Muscle of back (tissue), 11 donors: ENCODE results near the gene SMKR1. TPM values are rescaled to one million over a fixed set of nuclear protein-coding genes. Genes with fewer than 3 reads are reported as not detected.
A peak's percentile ranks its signal among the peaks of the same experiment; 100 is the strongest.
"Not testable (repeated sequence)": the region's sequence is repeated elsewhere in the genome, so short reads cannot be mapped to it uniquely, and the experiment has no call there.

Source experiments
- DNase-seq, 3 donors: peaks; one replicate each; pipeline versions ENCODE4 v3.0.0 to v3.0.0-alpha.2; 2013
- polyA plus RNA-seq, 10 donors: library from polyadenylated mRNA; unstranded; fragments of 120-200 nt; gene quantifications; one replicate each; pipeline ENCODE4 v1.2.1, GENCODE V29; 2013; ENCODE audit not compliant: insufficient read length in 10 of 10

The SMKR1 gene
- polyA plus RNA-seq, 10 donors: 0.24 to 0.79 (median 0.53) TPM; not detected in 6

- DNase-seq: no peak
These were observed 23.0 kb downstream of the SMKR1 start for GRCh38 chr7:129525225-129525862.

GRCh38 chr7:129529643-129530042 lies 27.3 kb downstream of the SMKR1 start:
- no peak for DNase-seq

GRCh38 chr7:129530795-129531391 lies 28.6 kb downstream of the SMKR1 start:
- DNase-seq: peak in 2 of 3 donors; percentile 21 to 52

DNA sequence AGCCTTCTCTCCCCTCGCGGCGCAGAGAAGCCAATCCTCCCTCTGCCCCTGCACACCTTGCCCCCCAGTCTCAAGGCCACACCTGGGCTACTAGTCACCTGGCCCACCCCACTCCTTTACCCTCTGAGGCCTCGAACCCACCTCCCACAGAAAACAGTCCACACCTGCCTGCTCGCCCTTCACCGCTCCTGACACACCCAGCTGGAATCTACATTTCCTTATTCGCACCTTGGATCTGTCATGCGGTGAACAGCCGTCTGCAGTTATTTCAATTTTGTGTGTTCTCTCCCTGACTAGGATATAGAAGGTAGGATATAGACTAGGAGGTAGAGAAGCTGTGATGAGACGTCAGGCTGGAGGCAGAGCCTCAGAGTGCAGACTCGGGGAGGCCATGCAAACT lies 29.4 kb downstream of the SMKR1 start:
- no peak for DNase-seq

DNA sequence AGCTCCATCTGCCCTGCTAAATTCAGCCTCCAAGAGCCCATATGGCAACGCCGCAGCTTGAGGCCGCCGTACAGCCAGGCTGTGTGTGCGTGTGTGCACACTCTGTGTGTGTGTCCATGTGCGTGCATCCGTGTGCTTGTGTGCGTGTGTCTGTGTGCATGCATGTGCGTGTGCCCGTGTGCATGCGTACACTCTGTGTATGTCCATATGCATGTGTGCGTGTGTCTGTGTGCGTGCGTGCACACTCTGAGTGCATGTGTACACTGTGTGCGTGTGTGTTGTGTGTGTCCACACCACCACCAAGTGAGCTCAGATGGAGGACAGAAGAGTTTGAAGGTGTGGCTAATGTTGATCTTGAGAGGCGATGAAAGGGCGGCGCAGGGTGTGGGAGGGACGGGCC lies 30.0 kb downstream of the SMKR1 start:
- DNase-seq: no peak

DNA sequence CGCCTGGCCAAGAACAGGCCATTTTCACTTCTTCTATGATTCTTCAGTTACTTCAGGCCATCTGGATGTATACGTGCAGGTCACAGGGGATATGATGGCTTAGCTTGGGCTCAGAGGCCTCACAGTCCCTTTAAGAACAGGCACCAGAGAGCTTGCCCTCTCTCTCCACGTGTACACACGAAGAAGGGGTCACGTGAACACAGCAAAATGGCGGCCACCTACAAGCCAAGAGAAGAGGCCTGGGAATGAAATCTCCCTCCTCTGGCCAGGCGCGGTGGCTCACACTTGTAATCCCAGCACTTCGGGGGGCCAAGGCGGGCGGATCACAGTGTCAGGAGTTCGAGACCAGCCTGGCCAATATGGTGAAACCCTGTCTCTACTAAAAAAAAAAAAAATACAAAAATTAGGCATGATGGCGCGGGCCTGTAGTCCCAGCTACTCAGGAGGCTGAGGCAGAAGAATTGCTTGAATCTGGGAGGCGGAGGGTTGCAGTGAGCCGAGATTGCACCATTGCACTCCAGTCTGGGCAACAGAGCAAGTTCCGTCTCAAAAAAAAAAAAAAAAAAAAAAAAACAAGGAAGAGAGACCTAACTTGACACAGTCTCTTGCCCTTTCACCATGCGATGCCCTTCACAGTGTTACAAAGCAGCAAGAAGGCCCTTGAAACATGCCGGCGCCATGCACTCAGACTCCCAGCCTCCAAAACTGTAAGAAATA lies 32.4 kb downstream of the SMKR1 start:
- DNase-seq: not testable (repeated sequence)

- DNase-seq: no peak
These were observed 33.6 kb downstream of the SMKR1 start for GRCh38 chr7:129535896-129536295.

DNA sequence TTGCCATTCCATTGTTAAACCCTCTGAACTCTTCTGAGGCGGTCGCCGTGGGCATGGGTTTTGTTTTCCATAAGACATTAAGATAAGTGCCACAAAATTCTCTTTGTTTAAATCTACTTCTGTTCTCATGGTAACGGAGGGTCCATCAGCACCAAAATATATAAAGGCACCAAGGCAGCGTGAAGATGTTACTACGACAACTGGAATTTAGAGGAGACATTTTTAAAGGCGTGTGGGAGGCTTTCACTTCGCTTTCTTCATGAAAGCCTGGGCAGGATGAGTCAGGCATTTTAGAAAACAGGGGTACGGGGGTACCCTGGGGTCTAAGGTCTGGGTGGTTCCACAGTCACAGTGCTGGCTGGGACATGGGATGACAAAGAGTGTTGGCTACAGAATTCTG lies 34.0 kb downstream of the SMKR1 start:
- DNase-seq: no peak

DNA sequence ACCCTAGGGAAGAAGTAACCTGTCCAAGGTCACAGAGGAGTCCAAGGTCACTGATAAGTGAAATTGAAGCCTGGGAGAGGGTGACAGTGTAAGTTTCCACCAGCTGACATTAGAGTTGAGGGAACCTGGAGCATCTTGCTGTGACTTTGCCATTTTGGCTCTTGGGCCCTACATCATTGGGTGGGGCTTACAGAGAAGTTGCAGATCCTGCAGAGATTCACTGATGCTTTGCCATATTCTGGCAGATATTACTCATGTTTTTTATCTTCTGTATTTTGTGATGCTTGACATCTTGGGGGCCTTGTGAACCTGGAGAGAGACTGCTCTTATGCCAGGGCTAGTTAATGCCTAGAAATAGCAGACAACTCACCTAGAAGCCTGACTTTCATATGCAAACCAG lies 36.5 kb downstream of the SMKR1 start:
- DNase-seq: no peak

- no peak for DNase-seq
These were observed 38.0 kb downstream of the SMKR1 start for GRCh38 chr7:129540340-129540739.

GRCh38 chr7:129544700-129545099 lies 42.4 kb downstream of the SMKR1 start:
- no peak for DNase-seq

DNA sequence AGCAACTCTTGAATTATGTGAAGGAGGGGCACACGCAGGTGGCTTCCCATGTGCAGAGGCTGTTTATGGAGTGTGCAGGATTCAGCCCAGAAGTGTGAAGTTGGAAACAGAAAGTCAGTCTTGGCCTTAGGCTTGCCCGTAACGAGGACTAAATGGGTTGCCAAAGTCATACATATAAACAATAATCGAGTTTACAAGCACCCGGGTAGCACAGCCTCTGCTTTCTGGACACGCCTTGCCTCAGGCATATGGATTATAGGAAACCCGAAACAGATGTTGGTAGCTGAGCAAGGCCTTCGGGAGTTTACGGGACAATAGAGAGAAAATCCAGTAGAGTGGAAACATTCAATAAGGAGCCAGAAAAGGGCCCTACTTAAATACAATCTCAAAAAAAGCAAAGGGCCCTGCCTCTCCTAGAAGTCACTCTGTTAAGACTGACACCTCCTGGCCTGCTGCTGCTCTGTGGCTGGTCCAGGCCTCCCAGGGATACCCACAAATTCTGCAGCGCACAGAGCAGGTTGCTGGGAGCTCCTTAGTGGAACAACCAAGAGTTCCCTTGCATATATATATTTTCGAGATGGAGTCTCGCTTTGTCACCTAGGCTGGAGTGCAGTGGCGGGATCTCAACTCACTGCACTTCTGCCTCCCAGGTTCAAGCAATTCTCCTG lies 48.5 kb downstream of the SMKR1 start:
- DNase-seq: peak; percentile 31 to 85 (median 67)

DNA sequence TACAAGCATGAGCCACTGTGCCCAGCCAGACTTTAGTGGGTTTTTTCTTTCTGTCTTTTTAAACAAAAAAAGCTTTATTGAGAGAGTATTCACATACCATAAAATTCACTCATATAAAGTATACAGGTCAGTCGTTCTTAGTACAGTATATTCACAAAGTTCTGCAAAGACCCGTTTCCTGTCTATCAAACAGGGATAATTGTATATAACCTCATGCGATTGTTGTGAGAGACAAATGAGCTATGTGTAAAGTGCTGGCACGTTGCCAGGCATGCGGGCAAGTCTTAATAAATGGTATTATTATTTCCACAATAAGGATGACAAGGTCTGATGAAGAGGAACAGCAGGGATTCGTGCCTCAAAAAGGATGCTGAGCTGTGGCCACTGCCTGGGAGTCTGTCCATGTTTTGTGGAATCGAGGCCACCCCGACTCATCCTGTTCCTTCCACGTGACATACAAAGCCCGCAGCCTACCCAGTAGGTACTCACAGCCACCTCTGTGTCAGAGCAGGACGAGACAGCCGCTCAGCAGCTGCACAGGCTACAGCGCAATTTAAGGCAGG lies 51.6 kb downstream of the SMKR1 start:
- DNase-seq: peak in 1 of 3 donors; percentile 33

GRCh38 chr7:129556607-129557133 lies 54.3 kb downstream of the SMKR1 start:
- DNase-seq: no peak

GRCh38 chr7:129557686-129558481 lies 55.6 kb downstream of the SMKR1 start:
- DNase-seq: no peak

GRCh38 chr7:129559564-129559963 lies 57.2 kb downstream of the SMKR1 start:
- no peak for DNase-seq

GRCh38 chr7:129560831-129561230 lies 58.5 kb downstream of the SMKR1 start:
- no peak for DNase-seq

- no peak for DNase-seq
These were observed 59.5 kb downstream of the SMKR1 start for GRCh38 chr7:129561677-129562359.
